ENCODE data around the gene DUSP12.

DNA sequence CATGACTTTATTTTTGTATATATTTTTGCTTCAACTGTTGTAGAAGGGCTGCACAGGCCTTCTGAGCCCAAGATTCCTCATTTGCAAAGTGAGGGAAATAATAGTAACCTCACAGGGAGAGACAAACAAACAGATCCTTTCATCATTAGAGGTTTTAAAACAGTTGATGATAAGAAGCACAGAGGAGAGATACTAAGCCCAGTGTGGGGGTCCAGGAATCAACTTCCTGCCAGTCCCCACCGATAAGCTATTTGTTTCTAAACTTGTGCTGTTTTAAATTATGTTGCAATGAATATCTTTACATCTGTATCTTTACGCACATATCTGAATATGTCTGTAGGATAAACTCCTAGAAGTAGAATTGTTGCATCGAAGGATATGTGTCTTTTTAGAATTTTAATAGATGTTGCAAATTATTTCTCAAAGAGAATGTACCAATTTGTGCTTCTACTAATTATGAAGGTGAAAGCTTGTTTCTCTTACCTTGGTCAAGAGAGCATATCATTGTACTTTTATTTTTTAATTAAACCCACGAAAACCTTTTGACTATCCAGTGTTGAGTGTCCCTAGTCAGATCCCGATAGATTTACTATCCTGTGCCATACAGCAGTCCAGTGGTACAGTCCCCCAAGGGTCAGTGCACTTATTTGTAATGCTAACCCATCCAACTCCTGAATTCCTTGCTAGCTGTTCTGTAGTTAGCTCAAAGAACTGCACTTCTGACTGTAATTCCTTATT, 17.4 kb upstream of the DUSP12 start:
- TF ChIP-seq ZNF274 (IDR thresholded peaks at IDR 0.05; ENCODE audit: low read depth, low read length) (no peak), YY1 (IDR thresholded peaks at IDR 0.05; ENCODE audit: insufficient read depth, insufficient read length) (no peak), SUZ12 (IDR thresholded peaks at IDR 0.05; ENCODE audit: extremely low read depth, insufficient read depth, insufficient read length) (no peak)

All from NT2/D1 (cell line).